ENCODE data around the gene TBC1D12. TPM values are rescaled to one million over a fixed set of nuclear protein-coding genes. Genes with fewer than 3 reads are reported as not detected.

The TBC1D12 gene
- total RNA-seq, 2 experiments from 2014 or later = 0.20 TPM

- Mint-ChIP-seq H3K9me3 (no peaks in the 10 kb centered on the region), H3K27me3 (peaks cover 3% of the 10 kb centered on the region), H3K36me3 (ENCODE audit: low read depth) (peaks cover 49% of the 10 kb centered on the region), H3K4me3 (peak overlapping the region; percentile 89), H3K4me1 (ENCODE audit: low read depth) (peaks cover 47% of the 10 kb centered on the region), H3K27ac (peak overlapping the region; percentile 91)
- no peak for ATAC-seq
- TF ChIP-seq CTCF (IDR thresholded peaks at IDR 0.05) = no peak
- ChIA-PET CTCF (interaction anchor here (1.2 to 2.5 kb wide), 4 partner anchors 7 to 83 kb away, joined by 3 to 12 read pairs (median 4); no protein-coding TSS in a partner anchor), POLR2A (interaction anchor here (0.7 kb wide), 1 partner anchor 172 kb away, joined by 3 read pairs; no protein-coding TSS in a partner anchor)
- intact Hi-C loops (cut with micrococcal nuclease) = loop anchor here (10.0 kb wide), 1 partner anchor 84 kb away; no protein-coding TSS in a partner anchor
- peak; percentile 12 for DNase-seq
These were observed 41.1 kb upstream of the TBC1D12 start for GRCh38 chr10:94361171-94361794.

- DNase-seq (peak; percentile 97), ATAC-seq (peak; percentile 99)
- H3K27me3 Mint-ChIP-seq = peaks cover 3% of the 10 kb centered on the region
- no peaks in the 10 kb centered on the region for H3K9me3 Mint-ChIP-seq
- peak within 1 kb of the TSS; percentile 91 for H3K27ac Mint-ChIP-seq
- H3K4me3 Mint-ChIP-seq = peak within 1 kb of the TSS; percentile 89
- POLR2A ChIA-PET = interaction anchor here (1.1 kb wide), 1 partner anchor 182 kb away, joined by 3 read pairs; no protein-coding TSS in a partner anchor
- TF ChIP-seq CTCF (IDR thresholded peaks at IDR 0.05) = peak; percentile 26
- CTCF ChIA-PET = interaction anchor here (0.7 to 2.5 kb wide), 6 partner anchors 9 to 82 kb away, joined by 3 to 12 read pairs (median 4); no protein-coding TSS in a partner anchor
- H3K4me1 Mint-ChIP-seq (ENCODE audit: low read depth) = peaks cover 36% of the 10 kb centered on the region
- peaks cover 35% of the 10 kb centered on the region for H3K36me3 Mint-ChIP-seq (ENCODE audit: low read depth)
- intact Hi-C loops (cut with micrococcal nuclease) = loop anchor here (10.0 kb wide), 1 partner anchor 82 kb away; no protein-coding TSS in a partner anchor
These were observed 39.7 kb upstream of the TBC1D12 start, which contains the start of gene NOC3L for GRCh38 chr10:94362360-94363250. NOC3L (minus strand) TSS chr10:94362939; CDS start chr10:94362838, 101 bp downstream.

- intact Hi-C loops (cut with micrococcal nuclease) = loop anchor here (10.0 kb wide), 1 partner anchor 82 kb away; no protein-coding TSS in a partner anchor
- Mint-ChIP-seq H3K36me3 (ENCODE audit: low read depth) (peaks cover 32% of the 10 kb centered on the region), H3K27ac (peak overlapping the region; percentile 36), H3K4me3 (peak overlapping the region; percentile 89), H3K9me3 (no peaks in the 10 kb centered on the region), H3K4me1 (ENCODE audit: low read depth) (peaks cover 31% of the 10 kb centered on the region), H3K27me3 (peaks cover 3% of the 10 kb centered on the region)
- ChIA-PET POLR2A (interaction anchor here (0.5 to 1.1 kb wide), 2 partner anchors 182 to 861 kb away, joined by 3 read pairs; no protein-coding TSS in a partner anchor), CTCF (interaction anchor here (1.7 to 2.5 kb wide), 2 partner anchors 10 to 42 kb away, joined by 4 to 12 read pairs; no protein-coding TSS in a partner anchor)
- no peak for TF ChIP-seq CTCF (IDR thresholded peaks at IDR 0.05)
- DNase-seq = no peak
- ATAC-seq = peak; percentile 3
These were observed 39.1 kb upstream of the TBC1D12 start for GRCh38 chr10:94363251-94363565.

- ChIA-PET POLR2A (no interaction called here), CTCF (interaction anchor here (1.6 to 1.9 kb wide), 2 partner anchors 44 to 79 kb away, joined by 4 read pairs; no protein-coding TSS in a partner anchor)
- Mint-ChIP-seq H3K9me3 (no peaks in the 10 kb centered on the region), H3K36me3 (ENCODE audit: low read depth) (peaks cover 24% of the 10 kb centered on the region), H3K27ac (no peak overlapping the region), H3K27me3 (peaks cover 7% of the 10 kb centered on the region), H3K4me1 (ENCODE audit: low read depth) (peaks cover 21% of the 10 kb centered on the region), H3K4me3 (no peak overlapping the region)
- DNase-seq (no peak), ATAC-seq (no peak)
- TF ChIP-seq CTCF (IDR thresholded peaks at IDR 0.05) = no peak
- intact Hi-C loops (cut with micrococcal nuclease) = loop anchor here (10.0 kb wide), 1 partner anchor 80 kb away; no protein-coding TSS in a partner anchor
These were observed 37.9 kb upstream of the TBC1D12 start for GRCh38 chr10:94364482-94364881.

Data from activated CD8-positive, alpha-beta T cell treated with anti-CD3 and anti-CD28 coated beads for 36 hours (primary cell).